Prostate gland (tissue), 2 donors: Measurements from ENCODE around the gene PPP2R2B. TPM values are rescaled to one million over a fixed set of nuclear protein-coding genes. Genes with fewer than 3 reads are reported as not detected.

Experiments
- DNase-seq: peaks from one replicate; pipeline ENCODE4 v3.0.0-alpha.2; 2019; ENCODE audit warnings: low spot score
- H3K27ac ChIP-seq, 2 donors: fragments of 200-600 bp; sonication (generic); 2 replicates each; pipeline ENCODE4 v1.5.1; 2017 to 2019
- H3K27me3 ChIP-seq: fragments of 200-600 bp; sonication (generic); replicated peaks from 2 replicates; pipeline ENCODE4 v1.5.1; 2019; ENCODE audit not compliant: insufficient read depth
- H3K36me3 ChIP-seq, 2 donors: fragments of 200-600 bp; sonication (generic); 1 replicate in 1 of 2; 2 replicates in 1 of 2; pipeline versions ENCODE4 v1.5.1 to v1.8.1; 2017 to 2019
- H3K4me1 ChIP-seq: fragments of 200-600 bp; sonication (generic); replicated peaks from 2 replicates; pipeline ENCODE4 v1.5.1; 2019
- H3K4me3 ChIP-seq, 2 donors: fragments of 200-600 bp; sonication (generic); 2 replicates each; pipeline ENCODE4 v1.5.1; 2017 to 2019
- H3K9me3 ChIP-seq: fragments of 200-600 bp; sonication (generic); 2 replicates; pipeline ENCODE4 v1.5.1; 2017
- CTCF ChIP-seq, 4 experiments: fragments of 200-600 bp in 2 of 4; fragments of 450-650 bp in 2 of 4; sonication (generic) in 2 of 4; IDR thresholded peaks; 1 replicate in 3 of 4; 2 replicates in 1 of 4; pipeline ENCODE4 v1.5.1; 2016 to 2019; ENCODE audit warnings: antibody characterized with exemption in 4 of 4, mild to moderate bottlenecking in 2 of 4, moderate library complexity in 2 of 4
- POLR2A ChIP-seq: fragments of 450-650 bp; IDR thresholded peaks from one replicate; pipeline ENCODE4 v1.6.1; 2016; ENCODE audit warnings: antibody characterized with exemption, mild to moderate bottlenecking
- POLR2AphosphoS5 ChIP-seq: sonication (generic); formaldehyde crosslinking; IDR thresholded peaks from one replicate; pipeline ENCODE4 v1.6.1; 2017; ENCODE audit warnings: antibody characterized with exemption
- WGBS: methylation state at CpG from one replicate; pipeline ENCODE4 v1.1.5; 2018; 5-methylcytosine and 5-hydroxymethylcytosine counted together
- intact Hi-C: fragments of 100-400 bp; cut with DNase I; formaldehyde crosslinking; loops from one replicate; pipeline ENCODE4 v1.14.2; 2022
- small RNA-seq, 2 donors: library from RNA; depleted of rRNA; stranded (forward); fragments of <200 nt; gene quantifications; one replicate each; pipeline ENCODE3, GENCODE V24; 2016
- total RNA-seq, 2 donors: library from RNA; depleted of rRNA; stranded (reverse); fragments of >200 nt; gene quantifications; one replicate each; pipeline ENCODE4 v1.1.0, GENCODE V29; 2016

The PPP2R2B gene
- total RNA-seq, 2 donors from 2014 or later = 0.68 to 2.6 TPM

GRCh38 chr5:146533882-146534281 is 344.7 kb downstream of the PPP2R2B start:
- intact Hi-C loops = loop anchor here (2.0 kb wide), 1 partner anchor 655 kb away; no protein-coding TSS in a partner anchor
- Histone ChIP-seq H3K9me3 (no peaks in the 10 kb centered on the region), H3K36me3 (no peaks in the 10 kb centered on the region), H3K4me1 (no peaks in the 10 kb centered on the region), H3K27me3 (no peaks in the 10 kb centered on the region), H3K27ac (no peak overlapping the region), H3K4me3 (no peak overlapping the region)
- 0% methylated on average over 1 of the region's 1 CpG for WGBS
- TF ChIP-seq POLR2AphosphoS5 (no peak), POLR2A (no peak), CTCF (IDR thresholded peaks at IDR 0.05) (no peak)
- DNase-seq = no peak

GRCh38 chr5:146533260-146533857 is 345.2 kb downstream of the PPP2R2B start:
- intact Hi-C loops = loop anchor here (2.0 kb wide), 1 partner anchor 655 kb away; no protein-coding TSS in a partner anchor
- DNase-seq = peak; percentile 41

More at GRCh38 chr5:146533260-146533857, 345.2 kb downstream of the PPP2R2B start:
- H3K27me3 ChIP-seq = no peaks in the 10 kb centered on the region
- no peaks in the 10 kb centered on the region for H3K9me3 ChIP-seq
- H3K36me3 ChIP-seq = no peaks in the 10 kb centered on the region
- no peak overlapping the region for H3K27ac ChIP-seq
- H3K4me3 ChIP-seq = no peak overlapping the region
- H3K4me1 ChIP-seq = no peaks in the 10 kb centered on the region
- WGBS = 46% methylated on average over 7 of the region's 7 CpGs
- TF ChIP-seq POLR2A (no peak), CTCF (IDR thresholded peaks at IDR 0.05) (peak; percentile 39 to 70 (median 55))

Small RNA genes lying within 50 kb of the gene (small RNA-seq; reads per million reads assigned to genes)
- gene RN7SL791P = 0 reads per million in 2 donors
